ENCODE results near the gene RCSD1.

RCSD1 gene

GRCh38 chr1:167748906-167749305, 118.9 kb downstream of the RCSD1 start:
- DNase-seq, result no peak

- DNase-seq, result no peak
These were observed 119.7 kb downstream of the RCSD1 start for GRCh38 chr1:167749741-167750140.

- DNase-seq, result no peak
These were observed 120.6 kb downstream of the RCSD1 start for GRCh38 chr1:167750641-167751040.

GRCh38 chr1:167751676-167752075, 121.6 kb downstream of the RCSD1 start:
- DNase-seq, result no peak

GRCh38 chr1:167752219-167752985, 122.4 kb downstream of the RCSD1 start:
- DNase-seq, result no peak

GRCh38 chr1:167755654-167756053, 125.6 kb downstream of the RCSD1 start:
- DNase-seq, result no peak

Data from DMS79 (cell line).